Naive B cell (primary cell): ENCODE results near the gene SNN. TPM values are rescaled to one million over a fixed set of nuclear protein-coding genes. Genes with fewer than 3 reads are reported as not detected.

ENCODE experiments used
- ATAC-seq, 2 donors: fragments of 150-1000 bp; cut with Tn5 transposase; 2 replicates each; pipeline ENCODE4 v1.10.0; 2021; ENCODE audit warnings: low read depth in 2 of 2, mild to moderate bottlenecking in 2 of 2, moderate library complexity in 2 of 2
- DNase-seq: peaks from one replicate; pipeline ENCODE4 v3.0.0; 2022
- H3K27ac Mint-ChIP-seq, 6 donors: one replicate each; pipeline ENCODE4 v1.8.0; 2020 to 2022; ENCODE audit warnings: mild to moderate bottlenecking in 6 of 6, mixed read lengths in 6 of 6, moderate library complexity in 5 of 6, inconsistent platforms in 2 of 6
- H3K27me3 Mint-ChIP-seq, 3 donors: one replicate each; pipeline ENCODE4 v1.8.0; 2021 to 2022; ENCODE audit warnings: mixed read lengths in 3 of 3, mild to moderate bottlenecking in 1 of 3
- H3K36me3 Mint-ChIP-seq, 2 donors: one replicate each; pipeline ENCODE4 v1.8.0; 2020 to 2022; ENCODE audit warnings: mixed read lengths in 2 of 2, inconsistent platforms in 1 of 2, mild to moderate bottlenecking in 1 of 2
- H3K4me1 Mint-ChIP-seq, 3 donors: one replicate each; pipeline ENCODE4 v1.8.0; 2020 to 2022; ENCODE audit warnings: mixed read lengths in 3 of 3, inconsistent platforms in 1 of 3, mild to moderate bottlenecking in 1 of 3, moderate library complexity in 1 of 3
- H3K4me3 Mint-ChIP-seq, 8 donors: one replicate each; pipeline ENCODE4 v1.8.0; 2020 to 2022; ENCODE audit warnings: mild to moderate bottlenecking in 8 of 8, mixed read lengths in 8 of 8, moderate library complexity in 8 of 8, inconsistent platforms in 2 of 8
- H3K9me3 Mint-ChIP-seq, 7 donors: one replicate each; pipeline ENCODE4 v1.8.0; 2020 to 2022; ENCODE audit warnings: mixed read lengths in 7 of 7, mild to moderate bottlenecking in 5 of 7, inconsistent platforms in 2 of 7, moderate library complexity in 1 of 7
- polyA plus RNA-seq, 6 donors: library from polyadenylated mRNA; unstranded; fragments of 300-500 nt; fragmentation: Illumina TruSeq; gene quantifications; one replicate each; pipeline ENCODE4 v1.2.3, GENCODE V29; 2021; ENCODE audit warnings: low read depth in 6 of 6

SNN gene
- polyA plus RNA-seq, 6 donors from 2014 or later: 53.0 to 82.7 (median 67.7) TPM

- H3K27me3 Mint-ChIP-seq: no peaks in the 10 kb centered on the region
- H3K4me3 Mint-ChIP-seq: peak overlapping the region in 1 of 8 donors; percentile 11
- ATAC-seq (no peak), DNase-seq (no peak)
- peaks cover 41 to 63% (median 53%) of the 10 kb centered on the region in 3 donors for H3K4me1 Mint-ChIP-seq
- peaks cover 17 to 29% of the 10 kb centered on the region in 2 donors for H3K36me3 Mint-ChIP-seq
- peak overlapping the region in 4 of 6 donors; percentile 12 to 90 (median 52) for H3K27ac Mint-ChIP-seq
- H3K9me3 Mint-ChIP-seq: peaks cover 0 to 4% (median 0%) of the 10 kb centered on the region in 7 donors
Observed at GRCh38 chr16:11692171-11692570, 23.9 kb downstream of the SNN start.

- peaks cover 38 to 59% (median 48%) of the 10 kb centered on the region in 3 donors for H3K4me1 Mint-ChIP-seq
- DNase-seq: no peak
- peak overlapping the region in 4 of 6 donors; percentile 2 to 90 (median 12) for H3K27ac Mint-ChIP-seq
- peaks cover 16 to 26% of the 10 kb centered on the region in 2 donors for H3K36me3 Mint-ChIP-seq
- ATAC-seq: no peak
- peaks cover 0 to 3% (median 0%) of the 10 kb centered on the region in 7 donors for H3K9me3 Mint-ChIP-seq
- no peaks in the 10 kb centered on the region for H3K27me3 Mint-ChIP-seq
- no peak overlapping the region for H3K4me3 Mint-ChIP-seq
Observed at GRCh38 chr16:11692651-11693050, 24.4 kb downstream of the SNN start.

GRCh38 chr16:11696266-11697012 lies 28.2 kb downstream of the SNN start:
- H3K27me3 Mint-ChIP-seq: no peaks in the 10 kb centered on the region
- H3K9me3 Mint-ChIP-seq: no peaks in the 10 kb centered on the region
- DNase-seq (no peak), ATAC-seq (no peak)
- peaks cover 21 to 28% of the 10 kb centered on the region in 2 donors for H3K36me3 Mint-ChIP-seq
- H3K4me1 Mint-ChIP-seq: peaks cover 21 to 36% (median 24%) of the 10 kb centered on the region in 3 donors
- peak overlapping the region in 4 of 6 donors; percentile 16 to 94 (median 69) for H3K27ac Mint-ChIP-seq
- H3K4me3 Mint-ChIP-seq: no peak overlapping the region

- ATAC-seq (no peak), DNase-seq (no peak)
- Mint-ChIP-seq H3K4me3 (no peak overlapping the region), H3K27ac (peak overlapping the region in 1 of 6 donors; percentile 37), H3K4me1 (peaks cover 19 to 31% (median 21%) of the 10 kb centered on the region in 3 donors), H3K9me3 (no peaks in the 10 kb centered on the region), H3K27me3 (no peaks in the 10 kb centered on the region), H3K36me3 (peaks cover 21 to 28% of the 10 kb centered on the region in 2 donors)
Observed at GRCh38 chr16:11697319-11697718, 29.1 kb downstream of the SNN start.

- ATAC-seq: no peak
- Mint-ChIP-seq H3K4me3 (no peak overlapping the region), H3K27ac (peak overlapping the region in 1 of 6 donors; percentile 90), H3K9me3 (no peaks in the 10 kb centered on the region), H3K36me3 (peaks cover 21 to 28% of the 10 kb centered on the region in 2 donors), H3K27me3 (no peaks in the 10 kb centered on the region), H3K4me1 (peaks cover 15 to 28% (median 19%) of the 10 kb centered on the region in 3 donors)
- DNase-seq: no peak
Observed at GRCh38 chr16:11698271-11698689, 30.0 kb downstream of the SNN start.

GRCh38 chr16:11699234-11699894 lies 31.1 kb downstream of the SNN start:
- Mint-ChIP-seq H3K27ac (no peak overlapping the region), H3K9me3 (no peaks in the 10 kb centered on the region), H3K4me3 (no peak overlapping the region), H3K36me3 (peaks cover 21 to 32% of the 10 kb centered on the region in 2 donors), H3K27me3 (no peaks in the 10 kb centered on the region), H3K4me1 (peaks cover 15 to 28% (median 19%) of the 10 kb centered on the region in 3 donors)
- ATAC-seq: no peak
- no peak for DNase-seq

- Mint-ChIP-seq H3K4me3 (no peak overlapping the region), H3K4me1 (peaks cover 8 to 23% (median 13%) of the 10 kb centered on the region in 3 donors), H3K27ac (peak overlapping the region in 1 of 6 donors; percentile 6), H3K9me3 (no peaks in the 10 kb centered on the region), H3K36me3 (peaks cover 17 to 35% of the 10 kb centered on the region in 2 donors), H3K27me3 (no peaks in the 10 kb centered on the region)
- ATAC-seq: no peak
- DNase-seq: no peak
Observed at GRCh38 chr16:11700264-11701029, 32.2 kb downstream of the SNN start.

- DNase-seq (no peak), ATAC-seq (no peak)
- Mint-ChIP-seq H3K4me3 (no peak overlapping the region), H3K4me1 (peaks cover 3 to 17% (median 11%) of the 10 kb centered on the region in 3 donors), H3K27ac (no peak overlapping the region), H3K36me3 (peaks cover 6 to 7% of the 10 kb centered on the region in 2 donors), H3K9me3 (no peaks in the 10 kb centered on the region), H3K27me3 (no peaks in the 10 kb centered on the region)
Observed at GRCh38 chr16:11705311-11706025, 37.2 kb downstream of the SNN start.

- Mint-ChIP-seq H3K27ac (peak overlapping the region in 2 of 6 donors; percentile 10 to 30), H3K9me3 (no peaks in the 10 kb centered on the region), H3K4me3 (no peak overlapping the region), H3K4me1 (peaks cover 3 to 18% (median 14%) of the 10 kb centered on the region in 3 donors), H3K27me3 (no peaks in the 10 kb centered on the region), H3K36me3 (peaks cover 6 to 7% of the 10 kb centered on the region in 2 donors)
- ATAC-seq (no peak), DNase-seq (no peak)
Observed at GRCh38 chr16:11706180-11706742, 38.0 kb downstream of the SNN start.

- no peak overlapping the region for H3K27ac Mint-ChIP-seq
- no peaks in the 10 kb centered on the region for H3K9me3 Mint-ChIP-seq
- peaks cover 7 to 18% (median 12%) of the 10 kb centered on the region in 3 donors for H3K4me1 Mint-ChIP-seq
- H3K27me3 Mint-ChIP-seq: no peaks in the 10 kb centered on the region
- no peak for DNase-seq
- no peak overlapping the region for H3K4me3 Mint-ChIP-seq
- H3K36me3 Mint-ChIP-seq: peaks cover 6 to 7% of the 10 kb centered on the region in 2 donors
- ATAC-seq: no peak
Observed at GRCh38 chr16:11707679-11708197, 39.5 kb downstream of the SNN start.

GRCh38 chr16:11708421-11708820 lies 40.2 kb downstream of the SNN start:
- H3K27ac Mint-ChIP-seq: no peak overlapping the region
- peaks cover 6 to 7% of the 10 kb centered on the region in 2 donors for H3K36me3 Mint-ChIP-seq
- no peak for DNase-seq
- ATAC-seq: no peak
- no peaks in the 10 kb centered on the region for H3K27me3 Mint-ChIP-seq
- H3K4me1 Mint-ChIP-seq: peaks cover 7 to 18% (median 12%) of the 10 kb centered on the region in 3 donors
- H3K4me3 Mint-ChIP-seq: no peak overlapping the region
- H3K9me3 Mint-ChIP-seq: no peaks in the 10 kb centered on the region

GRCh38 chr16:11711662-11712061 lies 43.4 kb downstream of the SNN start:
- Mint-ChIP-seq H3K27me3 (no peaks in the 10 kb centered on the region), H3K4me3 (no peak overlapping the region), H3K4me1 (peaks cover 4 to 22% (median 20%) of the 10 kb centered on the region in 3 donors), H3K9me3 (no peaks in the 10 kb centered on the region), H3K36me3 (peaks cover 0 to 2% of the 10 kb centered on the region in 2 donors), H3K27ac (no peak overlapping the region)
- ATAC-seq (no peak), DNase-seq (no peak)
